Right lobe of liver (tissue), 4 donors: ENCODE measurements around the gene RPS6KA2.

ENCODE experiments used
- CTCF ChIP-seq, 4 donors: fragments of 200-600 bp in 3 of 4; fragments of 450-650 bp in 1 of 4; IDR thresholded peaks; one replicate each; pipeline versions ENCODE4 v1.5.1 to v1.8.0; 2016 to 2022; ENCODE audit warnings: antibody characterized with exemption in 4 of 4, mild to moderate bottlenecking in 2 of 4
- POLR2A ChIP-seq: fragments of 450-650 bp; IDR thresholded peaks from one replicate; pipeline ENCODE4 v1.6.1; 2017; ENCODE audit warnings: antibody characterized with exemption, mild to moderate bottlenecking
- donor health status: DM: no; HTN: no; CAD: no.
- donor health status: DM: no; HTN: no; CAD: no.
- donor health status: DM: no; HTN: yes; CAD: no.

GRCh38 chr6:166415306-166415705 lies 211.7 kb downstream of the RPS6KA2 start:
- TF ChIP-seq CTCF (IDR thresholded peaks at IDR 0.05) (no peak), POLR2A (no peak)
